Panc1 (cell line): ENCODE measurements around the gene GMPR2. TPM values are rescaled to one million over a fixed set of nuclear protein-coding genes. Genes with fewer than 3 reads are reported as not detected.

Source experiments
- ATAC-seq: fragments of 200-7000 bp; cut with Tn5 transposase; 2 replicates; pipeline ENCODE4 v1.9.1; 2020; ENCODE audit warnings: mild to moderate bottlenecking, moderate library complexity
- BruUV-seq: library from RNA; stranded (reverse); fragments of 400-500 nt; replicated peaks from 2 replicates; lab custom pipeline; 2021; lab: Mats Ljungman, UMichigan
- CTCF ChIA-PET: fragments of 300-600 bp; sonication (Branson Sonifier 250); formaldehyde crosslinking; loops from one replicate; lab custom pipeline; 2022; ENCODE audit warnings: antibody characterized with exemption; lab: Charles Lee
- POLR2A ChIA-PET: fragments of 300-600 bp; sonication (Branson Sonifier 250); formaldehyde crosslinking; loops from one replicate; lab custom pipeline; 2022; ENCODE audit warnings: antibody characterized with exemption; lab: Charles Lee
- DNase-seq: peaks from one replicate; pipeline ENCODE4 v3.0.0-alpha.2; 2010; ENCODE audit warnings: low read depth, low spot score
- H3K27ac ChIP-seq: 2 replicates; pipeline ENCODE4 v1.5.1; 2011; ENCODE audit warnings: mild to moderate bottlenecking, low read length, inconsistent platforms
- H3K27me3 ChIP-seq: fragments of 200-500 bp; sonication (Bioruptor generic); 2 replicates; pipeline ENCODE4 v1.6.0; 2014; ENCODE audit warnings: low read length, inconsistent platforms; ENCODE audit not compliant: control insufficient read depth, insufficient read depth
- H3K36me3 ChIP-seq: fragments of 200-500 bp; sonication (Bioruptor generic); 2 replicates; pipeline ENCODE4 v1.5.1; 2014; ENCODE audit warnings: inconsistent platforms, mild to moderate bottlenecking, low read length, moderate library complexity; ENCODE audit not compliant: control insufficient read depth, insufficient read depth
- H3K4me1 ChIP-seq: 2 replicates; pipeline ENCODE4 v1.5.1; 2011; ENCODE audit warnings: inconsistent platforms, mild to moderate bottlenecking, low read length, moderate library complexity; ENCODE audit not compliant: control insufficient read depth, insufficient read depth
- H3K4me3 ChIP-seq, 2 experiments: 2 replicates each; pipeline ENCODE4 v1.5.1; 2011 to 2012; ENCODE audit warnings: low read depth in 2 of 2, low read length in 2 of 2, mild to moderate bottlenecking in 2 of 2, inconsistent platforms in 1 of 2, moderate library complexity in 1 of 2
- H3K9me3 ChIP-seq: fragments of 200-500 bp; sonication (Bioruptor generic); 2 replicates; pipeline ENCODE4 v1.5.1; 2014; ENCODE audit warnings: low read depth, mild to moderate bottlenecking, inconsistent platforms, low read length, moderate library complexity; ENCODE audit not compliant: control insufficient read depth, insufficient read depth
- POLR2AphosphoS5 ChIP-seq: IDR thresholded peaks from 2 replicates; pipeline ENCODE4 v1.6.1; 2012; ENCODE audit warnings: mild to moderate bottlenecking, low read depth, low read length, moderate library complexity
- REST ChIP-seq, 2 experiments: IDR thresholded peaks; 2 replicates each; pipeline ENCODE4 v1.6.1; 2011 to 2012; ENCODE audit warnings: low read depth in 2 of 2, control low read depth in 1 of 2, low read length in 1 of 2, mild to moderate bottlenecking in 1 of 2, moderate library complexity in 1 of 2; ENCODE audit not compliant: insufficient read depth in 1 of 2
- SIN3A ChIP-seq: IDR thresholded peaks from 2 replicates; pipeline ENCODE4 v1.6.1; 2012; ENCODE audit warnings: low read depth, mild to moderate bottlenecking, low read length, moderate library complexity, borderline replicate concordance; ENCODE audit not compliant: insufficient read depth
- TCF7L2 ChIP-seq: IDR thresholded peaks from 2 replicates; pipeline ENCODE4 v1.6.1; 2011; ENCODE audit warnings: mild to moderate bottlenecking, low read depth, low read length, inconsistent platforms
- in situ Hi-C: cut with HindIII; loops from 2 replicates; pipeline ENCODE4 v1.10.0; 2016; ENCODE audit warnings: low sequenced_read_pairs, low pct_unique_long_range_greater_than_20kb
- intact Hi-C: fragments of 100-400 bp; cut with micrococcal nuclease; formaldehyde crosslinking; loops from one replicate; pipeline ENCODE4 v1.10.0; 2022; ENCODE audit not compliant: unreplicated experiment
- total RNA-seq: library from RNA; stranded (reverse); gene quantifications from one replicate; pipeline ENCODE4 v1.2.1, GENCODE V29; 2021; ENCODE audit not compliant: unreplicated experiment
- TF ChIP-seq, protein P1 (sequence below): fragments of 450-650 bp; IDR thresholded peaks from 2 replicates; pipeline ENCODE4 v1.5.1; 2017; ENCODE audit warnings: mild to moderate bottlenecking

The GMPR2 gene
- total RNA-seq, 1 experiment from 2014 or later, result 45.9 TPM

DNA sequence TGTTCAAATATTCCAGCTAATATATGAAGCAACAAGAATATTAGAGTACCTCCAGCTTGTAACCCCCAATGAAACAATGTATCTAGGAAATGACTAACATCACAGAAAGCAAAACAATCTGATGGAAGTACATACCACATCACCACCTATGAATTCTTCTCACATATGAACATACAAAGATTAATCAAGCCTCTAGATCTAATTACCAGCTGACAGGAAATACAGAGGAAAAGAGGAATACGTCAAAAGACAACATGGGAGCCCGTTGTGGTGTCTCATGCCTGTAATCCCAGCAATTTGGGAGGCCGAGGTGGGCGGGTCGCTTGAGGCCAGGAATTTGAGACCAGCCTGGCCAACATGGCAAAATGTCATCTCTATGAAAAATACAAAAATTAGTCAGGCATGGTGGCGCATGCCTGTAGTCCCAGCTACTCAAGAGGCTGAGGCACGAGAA is 8.1 kb upstream of the GMPR2 start:
- DNase-seq, result no peak
- intact Hi-C loops, result no loop called here
- ATAC-seq, result peak; percentile 63; the same call in 1 of the 2 replicates
- CTCF ChIA-PET, result no interaction called here
- Histone ChIP-seq H3K27me3 (no peaks in the 10 kb centered on the region), H3K9me3 (no peaks in the 10 kb centered on the region), H3K4me3 (no peak overlapping the region), H3K36me3 (peaks cover 4% of the 10 kb centered on the region; the same call in 1 of the 2 replicates), H3K27ac (no peak overlapping the region), H3K4me1 (no peaks in the 10 kb centered on the region)
- in situ Hi-C loops, result no loop called here
- BruUV-seq, result no TSS peak
- TF ChIP-seq TCF7L2 (no peak), SIN3A (no peak), POLR2AphosphoS5 (no peak), REST (IDR thresholded peaks at IDR 0.05; ENCODE audit: insufficient read depth in 1 of 2, low read depth in 2 of 2, low read length in 1 of 2) (no peak)
- TF ChIP-seq, protein P1, sequence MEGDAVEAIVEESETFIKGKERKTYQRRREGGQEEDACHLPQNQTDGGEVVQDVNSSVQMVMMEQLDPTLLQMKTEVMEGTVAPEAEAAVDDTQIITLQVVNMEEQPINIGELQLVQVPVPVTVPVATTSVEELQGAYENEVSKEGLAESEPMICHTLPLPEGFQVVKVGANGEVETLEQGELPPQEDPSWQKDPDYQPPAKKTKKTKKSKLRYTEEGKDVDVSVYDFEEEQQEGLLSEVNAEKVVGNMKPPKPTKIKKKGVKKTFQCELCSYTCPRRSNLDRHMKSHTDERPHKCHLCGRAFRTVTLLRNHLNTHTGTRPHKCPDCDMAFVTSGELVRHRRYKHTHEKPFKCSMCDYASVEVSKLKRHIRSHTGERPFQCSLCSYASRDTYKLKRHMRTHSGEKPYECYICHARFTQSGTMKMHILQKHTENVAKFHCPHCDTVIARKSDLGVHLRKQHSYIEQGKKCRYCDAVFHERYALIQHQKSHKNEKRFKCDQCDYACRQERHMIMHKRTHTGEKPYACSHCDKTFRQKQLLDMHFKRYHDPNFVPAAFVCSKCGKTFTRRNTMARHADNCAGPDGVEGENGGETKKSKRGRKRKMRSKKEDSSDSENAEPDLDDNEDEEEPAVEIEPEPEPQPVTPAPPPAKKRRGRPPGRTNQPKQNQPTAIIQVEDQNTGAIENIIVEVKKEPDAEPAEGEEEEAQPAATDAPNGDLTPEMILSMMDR, result no peak
- POLR2A ChIA-PET, result interaction anchor here (0.8 kb wide), 1 partner anchor 42 kb away, joined by 11 read pairs; no protein-coding TSS in a partner anchor

DNA sequence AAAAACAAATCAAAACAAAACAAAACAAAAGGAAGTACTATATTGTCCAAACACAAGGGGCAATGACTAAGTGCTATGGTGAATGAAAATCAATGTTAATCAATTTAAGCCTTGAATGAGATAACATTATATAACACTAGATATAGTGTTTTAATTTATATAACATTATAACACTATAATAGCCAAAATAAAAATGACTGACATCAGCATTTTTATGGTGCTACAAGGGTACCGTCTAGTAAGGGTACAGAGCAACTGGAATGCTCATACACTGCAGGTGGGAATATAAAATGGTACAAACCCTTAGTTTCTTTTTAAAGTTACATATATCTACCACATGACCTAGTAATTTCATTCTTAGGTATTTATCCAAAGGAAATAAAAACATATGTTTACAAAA is 6.3 kb upstream of the GMPR2 start:
- ATAC-seq (no peak), DNase-seq (no peak)
- 0 out of 2 replicates have a peak, but pooled peaks cover 3% of the 10 kb centered on the region for H3K4me1 ChIP-seq
- peaks cover 6% of the 10 kb centered on the region for H3K36me3 ChIP-seq
- H3K9me3 ChIP-seq, result no peaks in the 10 kb centered on the region
- intact Hi-C loops (no loop called here), in situ Hi-C loops (no loop called here)
- ChIA-PET POLR2A (no interaction called here), CTCF (no interaction called here)
- H3K27ac ChIP-seq, result no peak overlapping the region
- no peaks in the 10 kb centered on the region for H3K27me3 ChIP-seq
- TF ChIP-seq, protein P1, result no peak
- TF ChIP-seq SIN3A (no peak), REST (IDR thresholded peaks at IDR 0.05; ENCODE audit: insufficient read depth in 1 of 2, low read depth in 2 of 2, low read length in 1 of 2) (no peak), TCF7L2 (no peak), POLR2AphosphoS5 (no peak)
- BruUV-seq, result no TSS peak
- no peak overlapping the region for H3K4me3 ChIP-seq
